DMS114 treated with DMSO at 0.1 percent for 48 hours (cell line): ENCODE results near the gene GMPR2.
"Not testable (repeated sequence)": the region's sequence is repeated elsewhere in the genome, so short reads cannot be mapped to it uniquely, and the experiment has no call there.

ENCODE experiments used
- DNase-seq: peaks from one replicate; lab custom pipeline; 2025; ENCODE audit not compliant: unreplicated experiment; lab: John Stamatoyannopoulos, UW

The GMPR2 gene

DNA sequence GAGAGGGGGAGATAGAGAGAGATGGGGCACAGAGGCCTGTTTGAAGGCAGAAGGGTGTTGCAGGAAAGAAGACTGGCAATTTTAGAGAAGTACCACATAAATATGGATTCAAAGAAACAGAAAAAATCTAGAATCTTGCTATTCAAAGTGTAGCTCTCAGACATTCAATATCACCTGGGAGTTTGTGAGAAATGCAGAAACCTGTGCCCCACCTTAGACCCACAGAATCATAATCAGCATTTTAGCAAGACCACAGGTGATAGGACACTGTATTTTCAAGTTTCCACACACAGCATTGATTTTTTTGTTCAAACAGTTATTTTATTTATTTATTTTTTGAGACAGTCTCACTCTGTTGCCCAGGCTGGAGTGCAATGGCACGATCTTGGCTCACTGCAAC, 3.8 kb upstream of the GMPR2 start:
- no peak for DNase-seq

GRCh38 chr14:24231263-24232120, 1.2 kb upstream of the GMPR2 start:
- no peak for DNase-seq

DNA sequence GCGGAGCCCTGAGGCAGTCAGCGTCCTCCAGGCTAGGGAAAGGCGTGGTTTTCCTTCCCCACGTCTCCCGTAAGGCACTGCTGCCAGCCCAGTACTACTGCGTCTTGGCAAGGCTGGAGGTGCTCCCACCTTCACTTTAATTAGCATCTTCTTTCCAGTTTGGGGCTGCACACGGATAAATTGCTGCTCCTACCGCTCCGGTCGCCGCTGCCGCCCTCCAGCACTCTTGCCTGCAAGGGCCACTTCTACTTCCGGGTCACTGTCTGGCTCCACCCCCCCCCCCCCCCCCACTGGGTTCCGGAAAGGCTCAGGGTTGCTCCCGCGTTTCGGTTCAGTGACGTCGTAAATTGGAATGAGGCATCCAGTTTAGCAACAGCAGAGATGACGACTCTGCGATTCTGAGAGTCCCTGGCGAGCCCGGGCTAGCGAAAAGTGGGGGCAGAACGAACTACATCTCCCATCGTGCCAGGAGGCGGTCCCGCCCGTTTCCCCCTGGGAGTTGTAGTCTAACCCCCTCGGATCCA, 546 bp upstream of the GMPR2 start, which contains the start of gene NEDD8:
TSS of gene NEDD8 (minus strand) at position 247 of the 524 bp plus-strand sequence. CDS start at position 147, 100 bp downstream.
- peak; percentile 87 for DNase-seq

DNA sequence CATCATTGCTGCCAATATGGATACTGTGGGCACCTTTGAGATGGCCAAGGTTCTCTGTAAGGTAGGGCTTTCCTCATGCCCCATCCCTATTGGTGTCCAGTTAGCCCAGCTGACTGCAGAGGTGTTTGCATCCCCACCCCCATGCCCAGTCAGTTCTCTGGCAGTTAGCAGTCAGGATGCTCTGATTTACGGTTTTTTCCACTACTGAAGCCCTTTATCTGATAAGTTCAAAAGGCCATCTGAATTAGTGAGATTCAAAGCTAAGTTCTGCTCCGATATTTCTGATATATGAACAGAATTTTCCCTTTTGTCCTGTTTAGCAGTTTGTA, 773 bp downstream of the GMPR2 start:
- DNase-seq: no peak

GRCh38 chr14:24234095-24235005, 1.6 kb downstream of the GMPR2 start:
- no peak for DNase-seq

GRCh38 chr14:24235804-24236688, 3.3 kb downstream of the GMPR2 start:
- no peak for DNase-seq

DNA sequence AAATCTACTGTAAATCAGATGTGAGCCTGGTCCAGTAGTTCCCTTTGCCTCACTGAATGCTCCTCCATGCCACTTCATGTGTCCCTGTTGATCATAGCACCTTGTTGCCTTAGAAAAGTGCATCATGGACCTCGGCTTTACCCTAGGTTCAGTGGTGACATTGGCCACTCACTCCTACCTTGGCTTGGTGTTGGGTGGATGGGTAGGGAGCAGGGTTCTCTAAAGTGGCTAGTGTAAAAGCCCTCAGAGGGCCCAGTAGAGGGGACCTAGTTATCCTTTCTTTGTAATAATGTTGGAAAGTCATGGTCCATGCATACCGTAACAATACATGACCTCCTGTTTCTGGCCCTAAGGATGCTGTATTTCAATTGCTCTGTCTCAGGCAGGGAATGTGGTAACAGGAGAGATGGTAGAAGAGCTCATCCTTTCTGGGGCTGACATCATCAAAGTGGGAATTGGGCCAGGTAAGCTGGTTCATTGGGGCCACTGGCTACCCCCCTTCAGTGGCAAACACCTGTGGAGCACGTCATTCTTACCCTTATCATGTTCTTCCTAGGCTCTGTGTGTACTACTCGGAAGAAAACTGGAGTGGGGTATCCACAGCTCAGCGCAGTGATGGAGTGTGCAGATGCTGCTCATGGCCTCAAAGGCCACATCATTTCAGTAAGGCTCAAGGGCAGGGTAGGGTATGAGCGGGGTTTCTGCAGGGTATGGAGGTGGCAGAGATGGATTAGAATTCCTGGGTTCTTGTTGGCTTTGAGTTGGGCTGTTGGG, 4.1 kb downstream of the GMPR2 start:
- no peak for DNase-seq

DNA sequence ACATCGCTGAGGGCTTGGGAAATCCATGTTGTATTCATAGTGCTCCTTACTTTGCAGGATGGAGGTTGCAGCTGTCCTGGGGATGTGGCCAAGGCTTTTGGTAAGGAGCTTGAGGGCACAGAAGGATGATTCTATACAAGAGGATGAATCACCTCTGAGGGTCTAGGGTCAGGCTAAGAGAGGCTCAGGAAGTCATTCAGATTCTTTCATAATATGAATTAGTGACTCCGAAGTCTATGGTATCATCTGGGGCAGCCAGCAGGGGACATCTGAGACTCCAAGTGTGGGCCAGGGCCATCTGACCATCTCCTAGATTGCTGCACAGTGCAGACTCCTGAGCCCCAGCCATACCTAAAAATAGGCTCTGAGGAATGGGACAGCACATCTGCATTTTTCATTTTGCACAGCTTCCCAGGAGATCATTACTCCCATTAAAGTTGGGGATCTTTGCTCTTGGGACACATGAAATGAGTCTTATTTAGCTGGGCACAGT, 4.8 kb downstream of the GMPR2 start:
- DNase-seq: no peak

DNA sequence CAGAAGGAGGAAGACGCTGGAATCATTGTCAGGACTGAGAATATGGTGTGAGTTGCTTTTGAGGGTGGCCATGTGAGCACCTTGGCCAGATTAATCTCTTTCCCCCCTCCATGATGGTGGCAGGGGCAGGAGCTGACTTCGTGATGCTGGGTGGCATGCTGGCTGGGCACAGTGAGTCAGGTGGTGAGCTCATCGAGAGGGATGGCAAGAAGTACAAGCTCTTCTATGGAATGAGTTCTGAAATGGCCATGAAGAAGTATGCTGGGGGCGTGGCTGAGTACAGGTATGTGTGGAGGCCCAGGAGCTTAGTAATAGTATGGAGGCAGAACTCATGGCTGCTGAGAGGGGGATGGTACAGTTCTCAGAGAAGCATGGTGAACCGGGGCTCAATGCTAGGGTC, 5.4 kb downstream of the GMPR2 start:
- no peak for DNase-seq

GRCh38 chr14:24238527-24239037, 5.9 kb downstream of the GMPR2 start:
- no peak for DNase-seq

GRCh38 chr14:24240110-24240918, 7.6 kb downstream of the GMPR2 start:
- DNase-seq: no peak

DNA sequence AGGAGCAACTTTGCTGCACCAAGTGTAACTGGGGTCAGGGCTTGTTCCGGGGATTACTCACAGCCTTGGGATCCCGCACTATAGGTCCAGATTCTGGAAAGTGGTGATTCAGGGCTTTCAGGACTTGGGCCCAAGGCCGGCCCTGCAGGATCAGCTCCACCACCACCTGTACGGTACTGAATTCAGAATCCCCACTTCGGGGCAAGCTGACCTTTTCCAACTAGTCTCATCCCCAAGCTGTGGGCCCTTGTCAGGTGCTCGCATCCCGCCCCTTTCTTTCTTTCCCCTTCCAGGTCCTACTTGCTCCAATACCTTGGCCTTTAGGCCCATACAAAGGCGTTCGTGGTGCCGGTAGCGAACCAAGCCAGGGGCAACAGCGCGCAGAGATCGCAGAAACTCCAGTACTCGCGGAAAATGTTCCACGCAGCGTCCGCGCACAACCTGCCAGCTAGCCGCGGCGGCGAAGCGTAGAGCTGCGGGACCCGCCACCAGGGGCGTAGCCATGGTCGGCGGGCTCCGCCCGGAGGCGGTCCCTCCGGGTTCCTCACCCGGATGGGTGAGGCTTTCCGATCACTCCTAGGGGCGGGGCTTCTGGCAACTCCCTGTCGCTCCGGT, 9.2 kb downstream of the GMPR2 start:
- DNase-seq: peak; percentile 94

DNA sequence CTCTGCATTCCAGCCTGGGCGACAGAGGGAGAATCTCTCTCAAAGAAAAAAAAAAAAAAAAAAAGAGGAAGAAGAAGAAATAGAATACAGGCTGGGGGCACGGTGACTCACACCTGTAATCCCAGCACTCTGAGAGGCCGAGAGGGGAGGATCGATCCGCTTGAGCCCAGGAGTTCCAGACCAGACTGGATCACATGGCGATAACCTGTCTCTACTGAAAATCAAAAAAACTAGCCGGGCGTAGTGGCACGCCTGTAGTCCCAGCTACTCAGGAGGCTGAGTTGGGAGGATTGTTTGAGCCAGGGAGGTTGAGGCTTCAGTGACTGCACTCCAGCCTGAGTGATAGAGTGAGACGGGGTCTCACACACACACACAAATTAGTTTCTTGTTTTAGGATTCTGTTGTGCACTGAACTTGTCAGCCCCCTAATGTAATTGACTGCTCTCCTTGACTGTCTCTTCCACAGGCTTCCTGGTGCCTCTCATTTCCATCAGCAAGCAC, 10.7 kb downstream of the GMPR2 start:
- DNase-seq: no peak

GRCh38 chr14:24245350-24245749, 12.6 kb downstream of the GMPR2 start:
- not testable (repeated sequence) for DNase-seq

DNA sequence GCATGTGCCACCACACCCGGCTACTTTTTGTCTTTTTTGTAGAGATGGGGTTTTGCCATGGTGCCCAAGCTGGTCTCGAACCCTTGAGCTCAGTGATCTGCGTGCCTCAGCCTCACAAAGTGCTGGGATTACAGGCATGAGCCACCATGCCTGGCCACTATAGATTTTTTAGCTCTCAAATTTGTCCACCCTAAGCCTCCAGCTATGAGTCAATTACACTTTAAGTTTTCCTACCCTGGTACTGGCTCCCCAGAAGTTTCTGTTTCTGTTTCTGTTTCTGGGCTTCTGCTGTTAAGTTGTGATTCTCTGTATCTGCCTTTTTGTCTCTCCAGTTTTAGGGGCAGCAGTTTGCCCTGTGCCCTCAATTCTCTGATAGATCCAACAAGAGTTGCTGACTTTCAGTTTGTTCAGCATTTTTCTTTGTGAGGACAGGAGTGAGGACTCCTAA, 14.1 kb downstream of the GMPR2 start:
- DNase-seq: no peak

GRCh38 chr14:24247422-24247821, 14.7 kb downstream of the GMPR2 start:
- DNase-seq: no peak

DNA sequence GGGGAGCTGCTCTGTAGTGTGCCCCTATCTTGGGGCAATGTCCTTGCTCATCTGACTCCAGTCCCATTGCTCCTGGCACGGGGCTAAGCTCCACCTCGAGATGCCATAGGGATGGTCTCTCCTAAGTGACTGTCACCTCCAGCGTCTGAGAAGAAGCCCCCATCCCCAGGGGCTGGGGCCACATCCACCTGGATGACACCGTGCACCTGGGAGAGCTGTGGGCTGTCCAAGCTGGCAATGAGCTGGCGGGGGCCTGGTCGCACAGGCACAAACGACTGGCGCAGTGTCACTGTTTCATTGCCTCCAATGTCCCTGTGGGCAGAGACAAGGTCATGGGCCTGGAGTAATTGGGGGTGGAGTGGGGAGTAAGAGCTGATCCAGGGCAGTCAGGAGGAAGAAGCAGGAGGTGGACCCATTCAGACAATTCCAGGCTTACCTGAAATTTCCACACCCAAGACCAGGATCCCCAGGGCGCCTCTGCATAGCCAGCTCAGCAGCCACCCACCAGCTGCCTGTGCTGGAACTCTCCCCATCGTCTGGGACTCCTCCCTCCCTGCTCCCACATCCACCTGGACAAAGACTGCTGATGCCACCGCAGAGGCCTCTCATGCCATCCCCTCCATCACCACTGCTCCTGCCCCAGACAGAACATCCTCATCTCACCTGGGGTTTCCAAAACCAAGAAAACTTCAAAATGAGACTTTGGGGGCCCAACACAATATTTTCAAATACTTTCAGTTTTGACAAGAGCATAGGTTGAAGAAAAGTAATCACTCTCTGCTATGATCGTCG, 16.7 kb downstream of the GMPR2 start:
- DNase-seq: no peak
